Measurements from ENCODE around the gene DDX52. TPM values are rescaled to one million over a fixed set of nuclear protein-coding genes. Genes with fewer than 3 reads are reported as not detected.

Gene DDX52
- total RNA-seq, 1 donor from 2014 or later, result 55.1 TPM

DNA sequence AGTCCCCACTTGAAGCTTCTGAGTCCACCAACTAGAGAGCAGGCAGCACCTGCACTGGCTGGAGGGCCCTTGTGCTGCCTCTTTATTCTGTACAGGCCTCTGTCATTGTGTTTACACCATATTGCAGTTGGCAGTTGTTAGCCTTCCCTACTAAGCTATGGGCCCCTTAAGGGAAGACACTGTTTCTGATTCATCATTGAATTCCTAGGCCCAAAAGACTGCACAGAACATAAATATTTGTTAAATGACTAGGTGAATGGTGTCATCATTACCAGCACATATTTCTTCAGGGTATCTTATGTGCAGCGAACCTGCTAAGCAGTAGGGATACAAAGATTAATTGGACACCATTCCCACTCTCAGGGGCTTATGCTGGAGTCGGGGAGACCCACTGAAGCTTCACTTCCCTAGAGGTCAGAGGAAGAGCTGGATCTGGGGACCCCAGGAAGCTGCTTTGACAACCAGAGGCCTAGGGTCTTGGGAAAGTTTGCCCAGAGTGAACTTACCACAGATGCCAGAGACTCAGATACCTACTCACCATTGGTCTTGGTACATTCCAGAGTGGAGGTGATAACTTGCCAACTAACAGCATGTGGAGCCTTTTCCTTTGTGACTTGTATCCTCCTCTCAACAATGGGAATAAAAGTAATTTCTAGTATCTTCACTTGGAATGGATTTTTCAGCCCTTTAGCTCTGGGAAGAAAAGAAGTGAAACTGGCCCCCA lies 28.7 kb upstream of the DDX52 start:
- Histone ChIP-seq H3K4me3 (ENCODE audit: insufficient read depth, low read depth, low read length) (no peak overlapping the region), H3K27ac (ENCODE audit: low read depth, low read length) (peak overlapping the region; percentile 85), H3K9me3 (ENCODE audit: insufficient read depth, low read depth, low read length) (no peaks in the 10 kb centered on the region), H4K20me1 (ENCODE audit: insufficient read depth, low read length) (no peaks in the 10 kb centered on the region), H3K4me2 (ENCODE audit: low read length) (peak overlapping the region; percentile 64), H3K9ac (ENCODE audit: low read length) (peak overlapping the region; percentile 50), H3K36me3 (ENCODE audit: insufficient read depth, low read length) (no peaks in the 10 kb centered on the region), H3K4me1 (ENCODE audit: insufficient read depth, low read length) (peaks cover 19% of the 10 kb centered on the region), H3K79me2 (ENCODE audit: insufficient read depth, low read length) (no peaks in the 10 kb centered on the region), H2AFZ (ENCODE audit: low read depth, low read length) (peak overlapping the region; percentile 28), H3K27me3 (ENCODE audit: insufficient read depth, low read length) (no peaks in the 10 kb centered on the region)
- Mint-ChIP-seq H3K27me3 (ENCODE audit: low read depth, unreplicated experiment) (no peaks in the 10 kb centered on the region), H3K4me1 (ENCODE audit: low read depth, unreplicated experiment) (peaks cover 12% of the 10 kb centered on the region), H3K4me3 (ENCODE audit: unreplicated experiment) (no peak overlapping the region), H3K36me3 (ENCODE audit: low read depth, unreplicated experiment) (no peaks in the 10 kb centered on the region), H3K9me3 (ENCODE audit: unreplicated experiment) (no peaks in the 10 kb centered on the region), H3K27ac (ENCODE audit: unreplicated experiment) (peak overlapping the region; percentile 93)
- DNase-seq (ENCODE audit: low read depth), result peak; percentile 89
- TF ChIP-seq, protein P1, sequence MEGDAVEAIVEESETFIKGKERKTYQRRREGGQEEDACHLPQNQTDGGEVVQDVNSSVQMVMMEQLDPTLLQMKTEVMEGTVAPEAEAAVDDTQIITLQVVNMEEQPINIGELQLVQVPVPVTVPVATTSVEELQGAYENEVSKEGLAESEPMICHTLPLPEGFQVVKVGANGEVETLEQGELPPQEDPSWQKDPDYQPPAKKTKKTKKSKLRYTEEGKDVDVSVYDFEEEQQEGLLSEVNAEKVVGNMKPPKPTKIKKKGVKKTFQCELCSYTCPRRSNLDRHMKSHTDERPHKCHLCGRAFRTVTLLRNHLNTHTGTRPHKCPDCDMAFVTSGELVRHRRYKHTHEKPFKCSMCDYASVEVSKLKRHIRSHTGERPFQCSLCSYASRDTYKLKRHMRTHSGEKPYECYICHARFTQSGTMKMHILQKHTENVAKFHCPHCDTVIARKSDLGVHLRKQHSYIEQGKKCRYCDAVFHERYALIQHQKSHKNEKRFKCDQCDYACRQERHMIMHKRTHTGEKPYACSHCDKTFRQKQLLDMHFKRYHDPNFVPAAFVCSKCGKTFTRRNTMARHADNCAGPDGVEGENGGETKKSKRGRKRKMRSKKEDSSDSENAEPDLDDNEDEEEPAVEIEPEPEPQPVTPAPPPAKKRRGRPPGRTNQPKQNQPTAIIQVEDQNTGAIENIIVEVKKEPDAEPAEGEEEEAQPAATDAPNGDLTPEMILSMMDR (IDR thresholded peaks at IDR 0.05; ENCODE audit: insufficient read depth, low read depth, low read length), result no peak
- no peak for TF ChIP-seq EZH2 (IDR thresholded peaks at IDR 0.05; ENCODE audit: insufficient read depth, low read length)
- FAIRE-seq, result no peak

GRCh38 chr17:37671028-37671823 lies 28.0 kb upstream of the DDX52 start:
- peak overlapping the region; percentile 45 for H3K9ac ChIP-seq (ENCODE audit: low read length)
- peak overlapping the region; percentile 85 for H3K27ac ChIP-seq (ENCODE audit: low read depth, low read length)
- peak overlapping the region; percentile 64 for H3K4me2 ChIP-seq (ENCODE audit: low read length)
- Mint-ChIP-seq H3K27ac (ENCODE audit: unreplicated experiment) (peak overlapping the region; percentile 69), H3K4me3 (ENCODE audit: unreplicated experiment) (no peak overlapping the region), H3K27me3 (ENCODE audit: low read depth, unreplicated experiment) (no peaks in the 10 kb centered on the region), H3K36me3 (ENCODE audit: low read depth, unreplicated experiment) (no peaks in the 10 kb centered on the region), H3K9me3 (ENCODE audit: unreplicated experiment) (no peaks in the 10 kb centered on the region), H3K4me1 (ENCODE audit: low read depth, unreplicated experiment) (peaks cover 12% of the 10 kb centered on the region)
- no peaks in the 10 kb centered on the region for H3K36me3 ChIP-seq (ENCODE audit: insufficient read depth, low read length)
- no peaks in the 10 kb centered on the region for H4K20me1 ChIP-seq (ENCODE audit: insufficient read depth, low read length)
- no peaks in the 10 kb centered on the region for H3K27me3 ChIP-seq (ENCODE audit: insufficient read depth, low read length)
- H3K4me1 ChIP-seq (ENCODE audit: insufficient read depth, low read length), result peaks cover 19% of the 10 kb centered on the region
- no peaks in the 10 kb centered on the region for H3K9me3 ChIP-seq (ENCODE audit: insufficient read depth, low read depth, low read length)
- H3K79me2 ChIP-seq (ENCODE audit: insufficient read depth, low read length), result no peaks in the 10 kb centered on the region
- no peak for TF ChIP-seq EZH2 (IDR thresholded peaks at IDR 0.05; ENCODE audit: insufficient read depth, low read length)
- TF ChIP-seq, protein P1 (IDR thresholded peaks at IDR 0.05; ENCODE audit: insufficient read depth, low read depth, low read length), result no peak
- DNase-seq (ENCODE audit: low read depth), result no peak
- FAIRE-seq, result no peak
- H2AFZ ChIP-seq (ENCODE audit: low read depth, low read length), result no peak overlapping the region
- no peak overlapping the region for H3K4me3 ChIP-seq (ENCODE audit: insufficient read depth, low read depth, low read length)
